Right lobe of liver (tissue), 4 donors: ENCODE results near the gene FYCO1.

Experiments
- CTCF ChIP-seq, 4 donors: fragments of 200-600 bp in 3 of 4; fragments of 450-650 bp in 1 of 4; IDR thresholded peaks; one replicate each; pipeline versions ENCODE4 v1.5.1 to v1.8.0; 2016 to 2022; ENCODE audit warnings: antibody characterized with exemption in 4 of 4, mild to moderate bottlenecking in 2 of 4
- POLR2A ChIP-seq: fragments of 450-650 bp; IDR thresholded peaks from one replicate; pipeline ENCODE4 v1.6.1; 2017; ENCODE audit warnings: antibody characterized with exemption, mild to moderate bottlenecking
- donor health status: DM: no; HTN: no; CAD: no.
- donor health status: DM: no; HTN: no; CAD: no.
- donor health status: DM: no; HTN: yes; CAD: no.

GRCh38 chr3:45955706-45956105 is 39.9 kb downstream of the FYCO1 start:
- TF ChIP-seq POLR2A, result no peak
- TF ChIP-seq CTCF (IDR thresholded peaks at IDR 0.05), result no peak
